Muscle of back (tissue), 11 donors: ENCODE measurements around the gene ADAD2. TPM values are rescaled to one million over a fixed set of nuclear protein-coding genes. Genes with fewer than 3 reads are reported as not detected.
"Not testable (repeated sequence)": the region's sequence is repeated elsewhere in the genome, so short reads cannot be mapped to it uniquely, and the experiment has no call there.

Source experiments
- DNase-seq, 3 donors: peaks; one replicate each; pipeline versions ENCODE4 v3.0.0 to v3.0.0-alpha.2; 2013
- polyA plus RNA-seq, 10 donors: library from polyadenylated mRNA; unstranded; fragments of 120-200 nt; gene quantifications; one replicate each; pipeline ENCODE4 v1.2.1, GENCODE V29; 2013; ENCODE audit not compliant: insufficient read length in 10 of 10

Gene ADAD2
- polyA plus RNA-seq, 10 donors = 0.43 to 1.1 (median 0.87) TPM

DNA sequence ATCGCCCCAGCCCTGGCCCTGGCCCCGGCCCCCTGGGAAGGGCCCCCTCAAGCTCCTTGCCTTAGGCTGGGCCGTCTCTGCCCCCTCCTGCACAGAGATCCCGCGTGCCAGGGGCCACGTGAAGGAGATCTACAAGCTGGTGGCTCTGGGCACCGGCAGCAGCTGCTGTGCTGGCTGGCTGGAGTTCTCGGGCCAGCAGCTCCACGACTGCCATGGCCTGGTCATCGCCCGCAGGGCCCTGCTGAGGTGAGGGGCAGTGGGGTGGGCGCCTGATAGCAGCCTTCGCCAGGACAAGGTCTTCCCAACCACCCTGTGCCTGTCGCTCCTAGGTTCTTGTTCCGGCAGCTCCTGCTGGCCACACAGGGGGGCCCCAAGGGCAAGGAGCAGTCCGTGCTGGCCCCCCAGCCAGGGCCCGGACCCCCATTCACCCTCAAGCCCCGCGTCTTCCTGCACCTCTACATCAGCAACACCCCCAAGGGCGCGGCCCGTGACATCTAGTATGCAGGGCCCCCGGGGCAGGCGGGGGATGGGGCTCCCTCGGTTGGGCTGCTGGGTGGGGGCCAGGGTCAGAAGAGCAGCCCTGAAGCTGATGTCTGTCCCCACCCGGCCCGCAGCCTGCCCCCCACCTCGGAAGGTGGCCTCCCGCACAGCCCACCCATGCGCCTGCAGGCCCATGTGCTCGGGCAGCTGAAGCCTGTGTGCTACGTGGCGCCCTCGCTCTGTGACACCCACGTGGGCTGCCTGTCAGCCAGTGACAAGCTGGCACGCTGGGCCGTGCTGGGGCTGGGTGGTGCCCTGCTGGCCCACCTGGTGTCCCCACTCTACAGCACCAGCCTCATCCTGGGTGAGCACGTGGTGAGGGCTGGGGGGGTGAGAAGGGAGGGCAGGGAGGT, 4.5 kb downstream of the ADAD2 start:
- no peak for DNase-seq

DNA sequence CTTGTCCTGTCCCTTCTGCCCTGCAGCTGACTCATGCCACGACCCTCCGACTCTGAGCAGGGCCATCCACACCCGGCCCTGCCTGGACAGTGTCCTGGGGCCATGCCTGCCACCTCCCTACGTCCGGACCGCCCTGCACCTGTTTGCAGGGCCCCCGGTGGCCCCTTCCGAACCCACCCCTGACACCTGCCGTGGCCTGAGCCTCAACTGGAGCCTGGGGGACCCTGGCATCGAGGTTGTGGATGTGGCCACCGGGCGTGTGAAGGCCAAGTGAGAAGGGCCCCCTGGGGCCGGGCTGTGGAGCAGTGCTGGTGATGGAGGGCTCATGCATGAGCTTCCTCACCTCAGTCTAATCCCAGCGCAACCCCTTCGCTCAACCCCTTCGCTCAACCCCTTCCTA, 5.1 kb downstream of the ADAD2 start:
- no peak for DNase-seq

DNA sequence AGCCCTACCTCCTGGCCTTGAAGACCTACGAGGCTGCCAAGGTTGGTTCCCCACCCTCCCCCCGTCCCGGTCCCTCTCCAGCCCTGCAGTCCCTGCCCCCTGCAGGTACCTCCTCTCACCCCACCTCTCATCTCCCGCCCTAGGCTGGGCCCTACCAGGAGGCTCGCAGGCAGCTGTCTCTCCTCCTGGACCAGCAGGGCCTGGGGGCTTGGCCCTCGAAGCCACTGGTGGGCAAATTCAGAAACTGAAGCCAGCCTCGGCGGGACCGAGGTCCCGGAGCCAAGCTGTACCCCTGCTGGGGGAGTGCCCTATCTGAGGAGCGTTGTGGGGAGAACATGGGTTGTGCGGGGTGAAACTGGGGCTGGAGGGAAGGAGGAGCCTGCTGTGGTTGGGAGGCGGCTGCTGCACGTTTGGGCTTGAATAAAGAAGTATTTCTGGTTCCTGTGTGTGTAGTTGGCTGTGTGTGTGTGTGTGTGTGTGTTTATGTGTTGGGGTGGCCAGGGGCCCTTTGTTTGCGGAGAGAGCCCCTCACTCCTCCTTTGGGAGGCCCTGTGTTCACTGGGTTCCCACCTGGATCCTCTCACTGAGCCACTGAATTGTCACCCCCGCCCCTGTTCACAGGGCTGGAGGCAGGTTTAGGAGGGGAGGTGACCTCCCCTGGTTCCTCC, 5.9 kb downstream of the ADAD2 start:
- no peak for DNase-seq

DNA sequence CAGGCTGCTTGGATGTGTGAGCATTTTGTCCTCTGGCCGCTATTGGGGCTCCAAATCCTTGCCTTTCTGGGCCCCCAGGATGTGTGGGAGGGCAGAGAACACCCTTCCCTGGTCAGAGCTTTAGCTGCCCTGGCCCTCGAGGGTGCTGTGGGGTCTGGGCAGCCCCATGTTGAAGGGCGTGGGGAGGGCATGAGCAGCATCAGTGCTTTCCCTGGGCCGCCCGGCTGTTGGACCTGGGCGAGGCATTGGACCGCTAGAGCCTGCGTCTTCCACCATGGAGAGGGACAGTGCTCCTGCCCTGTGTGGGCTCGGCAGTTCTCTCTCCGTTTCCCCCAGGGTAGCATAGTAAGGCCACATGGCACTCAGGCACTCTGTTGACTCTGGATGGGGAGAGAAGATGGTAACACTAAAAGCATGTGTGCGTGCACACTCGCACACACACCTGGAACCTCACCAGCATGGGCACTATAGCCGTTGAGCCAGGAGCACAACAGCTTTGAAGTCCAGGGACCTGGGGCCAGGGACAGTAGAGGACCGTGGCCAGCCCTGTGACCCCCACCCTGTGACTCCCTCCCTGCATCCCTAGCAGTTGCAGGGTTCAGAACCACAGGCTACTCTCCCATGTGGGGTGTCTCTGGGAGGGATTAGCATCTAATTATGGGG, 6.6 kb downstream of the ADAD2 start:
- DNase-seq = no peak

DNA sequence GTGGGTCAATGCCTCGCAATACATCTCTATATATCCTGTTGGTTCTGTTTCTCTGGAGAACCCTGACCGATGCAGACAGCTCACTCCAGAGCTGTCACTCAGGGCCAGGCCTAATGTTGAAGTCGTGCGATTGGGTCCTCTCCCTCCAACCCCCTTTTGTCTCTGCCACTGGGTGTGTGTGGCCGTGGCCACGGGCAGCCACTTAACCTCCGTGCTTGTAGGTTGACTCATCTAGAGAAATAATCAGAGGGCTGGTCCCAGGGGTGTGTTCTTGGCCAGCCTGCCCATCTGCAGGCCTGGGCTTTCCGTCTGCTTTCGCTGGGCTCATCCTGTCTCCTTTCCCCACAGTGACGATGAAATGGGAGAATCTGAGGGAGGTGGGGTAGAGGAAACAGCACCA, 7.4 kb downstream of the ADAD2 start:
- peak in 1 of 3 donors; percentile 51 for DNase-seq

DNA sequence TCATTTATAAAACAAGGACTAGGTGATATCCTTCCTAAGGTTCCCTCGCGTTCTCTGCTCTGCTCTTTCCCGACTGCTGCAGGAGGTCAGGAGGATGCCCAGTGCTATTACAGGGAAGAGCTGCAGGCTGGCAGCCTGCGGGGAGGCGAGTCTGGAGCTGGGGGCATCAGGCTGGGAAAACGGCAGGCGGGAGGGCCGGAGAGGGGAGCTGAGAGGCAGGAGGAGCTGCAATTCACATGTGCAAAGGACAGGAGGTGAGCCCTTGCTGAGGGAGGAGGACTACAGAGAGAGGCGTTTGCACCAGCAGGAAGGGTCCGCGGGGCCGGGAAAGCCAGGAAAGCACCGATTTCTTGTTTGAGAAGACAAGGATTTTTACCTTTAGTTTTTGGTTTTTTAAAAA, 8.1 kb downstream of the ADAD2 start:
- no peak for DNase-seq

DNA sequence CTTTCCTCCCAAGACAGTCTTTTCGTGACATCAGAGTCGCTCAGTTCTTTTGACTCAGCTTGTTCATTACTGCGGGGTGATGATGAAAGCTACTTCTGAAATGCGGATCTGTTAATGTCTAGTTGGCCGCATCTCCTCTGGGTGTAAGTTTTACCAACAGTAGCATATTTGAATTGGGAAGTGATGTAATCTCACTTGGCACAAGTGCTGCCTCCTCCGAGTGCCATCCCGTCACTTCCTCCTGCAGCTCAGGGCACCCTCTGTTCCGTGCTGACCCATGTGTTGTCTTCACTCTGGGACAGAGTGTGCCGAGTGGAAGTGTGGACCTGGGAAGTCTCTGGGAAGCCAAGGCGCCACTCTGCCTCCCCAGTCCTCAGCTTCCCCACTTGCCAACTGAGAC, 8.9 kb downstream of the ADAD2 start:
- DNase-seq = no peak

DNA sequence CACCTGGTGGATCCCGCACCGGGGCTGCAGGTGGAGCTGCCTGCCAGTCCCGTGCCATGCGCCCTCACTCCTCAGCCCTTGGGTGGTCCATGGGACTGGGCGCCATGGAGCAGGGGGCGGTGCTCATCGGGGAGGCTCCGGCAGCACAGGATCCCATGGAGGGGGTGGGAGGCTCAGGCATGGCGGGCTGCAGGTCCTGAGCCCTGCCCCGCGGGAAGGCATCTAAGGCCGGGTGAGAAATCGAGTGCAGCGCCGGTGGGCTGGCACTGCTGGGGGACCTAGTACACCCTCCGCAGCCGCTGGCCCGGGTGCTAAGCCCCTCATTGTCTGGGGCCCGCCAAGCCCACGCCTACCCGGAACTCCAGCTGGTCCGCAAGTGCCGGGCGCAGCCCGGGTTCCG, 13.6 kb downstream of the ADAD2 start:
- DNase-seq = not testable (repeated sequence)

DNA sequence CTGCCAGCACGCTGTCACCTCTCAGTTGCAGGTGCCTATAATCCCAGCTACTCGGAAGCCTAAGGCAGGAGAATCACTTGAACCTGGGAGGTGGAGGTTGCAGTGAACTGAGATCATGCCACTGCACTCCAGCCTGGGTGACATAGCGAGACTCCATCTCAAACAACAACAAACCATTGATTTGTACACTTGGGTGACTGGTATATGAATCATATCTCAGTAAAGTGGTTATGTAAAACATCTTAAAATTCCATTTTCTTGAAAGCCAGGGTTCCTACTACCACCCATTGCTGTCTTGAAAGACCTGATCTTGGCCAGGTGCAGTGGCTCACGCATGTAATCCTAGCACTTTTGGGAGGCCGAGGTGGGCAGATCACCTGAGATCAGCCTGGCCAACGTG, 14.2 kb downstream of the ADAD2 start:
- not testable (repeated sequence) for DNase-seq

DNA sequence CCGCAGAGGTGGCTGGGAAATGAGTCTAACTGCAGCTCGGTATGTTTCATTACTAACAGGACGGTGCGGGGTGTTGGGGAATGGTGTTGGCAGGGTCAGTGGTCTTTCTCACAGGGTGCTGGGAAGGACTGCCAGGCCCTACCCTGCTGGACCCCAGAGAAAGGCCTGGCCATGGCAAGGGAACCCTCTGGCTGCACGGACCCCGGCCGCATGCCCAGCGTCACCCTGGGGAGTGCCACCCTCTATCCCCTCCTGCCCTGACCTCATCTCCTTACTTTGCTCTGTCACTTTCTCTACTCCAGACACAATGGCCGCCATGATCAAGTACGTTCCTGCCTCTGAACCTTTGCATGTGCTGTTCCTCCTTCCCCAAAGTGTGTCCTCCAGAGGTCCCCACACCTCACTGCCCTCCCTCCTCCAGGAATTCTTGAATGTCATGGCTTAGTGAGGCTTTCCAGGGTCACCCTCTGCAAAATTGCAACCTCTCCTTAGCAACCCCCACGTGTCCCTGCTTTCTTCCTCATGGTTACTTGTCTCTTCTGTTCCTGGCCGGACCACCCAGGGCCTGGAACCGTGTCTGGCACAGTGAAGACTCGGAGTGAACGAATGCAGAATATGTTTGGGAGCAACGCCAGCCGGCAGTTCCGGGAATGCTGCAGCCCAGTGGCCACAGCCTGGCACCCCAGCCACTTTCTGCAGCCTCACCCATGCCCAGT, 15.2 kb downstream of the ADAD2 start:
- no peak for DNase-seq

DNA sequence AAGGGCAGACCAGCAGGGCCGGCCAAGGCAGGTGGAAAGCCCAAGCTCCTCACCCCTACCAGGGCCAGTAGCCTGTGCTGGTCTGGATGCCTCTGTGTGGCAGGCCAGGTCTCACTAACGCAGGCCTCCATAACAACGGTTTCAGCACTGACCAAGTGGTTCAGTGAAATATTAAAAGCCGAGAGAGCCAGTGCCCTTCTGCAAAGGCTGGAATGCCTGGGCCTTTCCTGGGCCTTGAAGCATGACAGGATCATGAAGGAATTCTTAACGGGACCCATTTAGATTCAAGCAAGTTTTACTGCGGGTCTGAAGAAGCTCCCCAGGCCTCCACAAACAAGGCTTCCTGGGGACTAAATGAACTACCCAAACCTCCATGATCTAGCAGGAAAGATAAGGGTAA, 16.3 kb downstream of the ADAD2 start:
- DNase-seq = no peak

DNA sequence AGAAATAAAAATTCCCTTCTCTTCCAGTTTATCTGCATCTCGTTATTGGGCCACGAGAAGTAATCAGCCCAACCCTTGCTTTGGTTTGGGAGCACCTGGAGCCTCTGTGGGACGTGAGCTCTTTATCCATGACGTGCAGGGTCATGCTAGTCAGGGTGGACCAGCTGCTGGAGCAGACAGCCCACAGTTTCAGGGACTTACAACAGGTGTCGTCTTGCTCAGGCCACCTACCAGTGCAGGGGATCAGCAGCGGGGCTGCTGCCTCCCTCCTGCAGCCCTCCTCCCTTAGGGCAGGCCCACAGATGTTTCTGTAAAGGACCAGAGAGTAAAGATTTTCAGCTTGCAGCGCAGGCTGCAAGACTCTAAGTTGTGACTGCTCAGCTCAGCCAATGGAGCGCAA, 16.9 kb downstream of the ADAD2 start:
- no peak for DNase-seq

DNA sequence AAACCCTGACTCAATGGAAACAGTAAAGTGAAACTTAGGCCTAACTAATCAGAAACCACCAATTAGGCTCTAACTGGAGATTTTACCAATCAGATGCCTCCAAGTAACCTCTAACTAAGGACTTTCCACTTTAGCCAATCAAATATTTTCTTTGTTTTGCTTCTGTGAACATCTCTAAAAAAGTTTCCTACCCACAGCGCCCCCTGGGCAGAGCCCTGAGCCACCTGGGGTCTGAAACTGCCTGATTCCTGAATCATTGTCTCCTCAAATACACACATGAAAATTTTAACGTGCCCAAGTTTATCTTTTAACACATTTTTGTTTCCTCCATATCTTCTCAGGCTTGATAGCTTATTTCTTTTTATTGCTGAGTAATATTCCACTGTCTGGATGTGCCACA, 19.0 kb downstream of the ADAD2 start:
- no peak for DNase-seq

DNA sequence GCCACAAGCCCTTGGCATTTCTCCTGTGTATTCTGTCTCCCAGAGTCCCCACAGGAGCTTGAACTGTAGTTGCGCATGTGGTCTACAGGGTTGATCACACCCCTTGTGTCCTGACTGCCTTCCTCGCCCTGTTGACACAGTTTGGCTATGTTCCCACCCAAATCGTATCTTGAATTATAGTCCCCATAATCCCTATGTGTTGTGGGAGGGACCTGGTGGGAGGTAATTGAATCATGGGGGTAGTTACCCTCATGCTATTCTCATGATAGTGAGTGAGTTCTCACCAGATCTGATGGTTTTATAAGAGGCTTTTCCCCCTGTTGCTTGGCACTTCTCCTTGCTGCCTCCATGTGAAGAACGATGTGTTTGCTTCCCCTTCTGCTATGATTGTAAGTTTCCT, 21.2 kb downstream of the ADAD2 start:
- DNase-seq = no peak

DNA sequence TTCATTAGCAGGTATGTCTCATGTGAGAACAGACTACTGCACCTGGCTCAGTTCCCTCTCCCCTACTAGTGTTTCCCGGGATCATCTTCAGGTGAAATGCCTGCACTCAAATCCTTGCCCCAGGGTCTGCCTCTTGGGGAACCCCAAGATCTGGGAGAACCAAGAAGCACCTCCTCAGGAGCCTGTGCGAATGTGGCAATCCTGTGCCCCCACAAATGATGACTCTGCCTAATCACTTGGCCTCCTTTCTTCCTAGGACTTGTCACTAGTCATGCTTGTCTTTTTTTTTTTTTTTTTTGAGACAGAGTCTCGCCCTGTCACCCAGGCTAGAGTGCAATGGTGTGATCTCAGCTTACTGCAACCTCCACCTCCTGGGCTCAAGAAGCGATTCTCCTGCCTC, 21.7 kb downstream of the ADAD2 start:
- no peak for DNase-seq

DNA sequence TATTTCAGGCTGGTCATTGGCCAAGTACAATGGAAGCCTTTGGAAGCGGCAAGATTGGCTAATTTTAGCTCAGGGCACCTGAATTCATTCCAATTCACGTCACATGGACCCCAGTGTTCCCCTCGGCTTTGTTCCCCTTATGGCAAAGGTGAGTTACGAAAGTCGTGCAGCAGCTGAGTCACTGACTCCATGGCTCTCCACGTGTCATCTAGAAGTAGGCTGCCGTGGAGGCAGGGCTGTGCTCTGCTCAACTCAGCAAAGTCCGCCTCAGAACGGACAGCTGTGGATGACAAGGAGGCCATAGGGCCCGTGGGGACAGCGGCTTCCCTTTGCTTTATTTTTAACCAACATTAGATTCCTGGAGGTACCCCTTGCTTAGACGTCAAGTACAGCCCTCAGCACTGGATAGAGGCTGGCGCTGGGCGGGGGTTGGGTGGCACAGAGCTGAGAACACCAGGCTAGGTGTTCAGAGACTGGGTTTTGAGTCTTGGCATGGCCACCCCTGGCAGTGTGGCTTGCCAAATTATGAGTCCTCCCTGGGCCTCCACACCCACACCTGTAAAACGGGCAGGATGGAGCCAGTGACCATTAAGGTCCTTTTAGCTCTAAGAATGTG, 23.6 kb downstream of the ADAD2 start:
- DNase-seq = no peak

DNA sequence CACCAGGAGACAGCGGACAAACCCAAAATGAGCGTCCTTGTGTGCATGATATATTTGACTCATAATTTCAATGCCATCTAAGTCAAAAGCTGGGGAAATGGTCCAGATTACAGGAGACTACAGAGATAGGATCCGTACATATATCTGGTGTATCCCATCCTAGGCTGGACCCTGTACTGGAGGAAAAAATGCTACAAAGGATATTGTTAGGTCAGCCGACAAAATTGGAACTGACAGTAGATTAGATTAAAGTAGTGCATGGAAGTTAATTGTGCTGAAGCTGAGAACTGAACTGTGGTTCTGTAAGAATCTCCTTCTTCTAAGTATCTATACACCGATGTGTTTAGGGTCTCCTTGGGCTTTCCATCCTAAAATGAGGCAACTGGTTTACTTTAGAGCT, 24.6 kb downstream of the ADAD2 start:
- DNase-seq = no peak

DNA sequence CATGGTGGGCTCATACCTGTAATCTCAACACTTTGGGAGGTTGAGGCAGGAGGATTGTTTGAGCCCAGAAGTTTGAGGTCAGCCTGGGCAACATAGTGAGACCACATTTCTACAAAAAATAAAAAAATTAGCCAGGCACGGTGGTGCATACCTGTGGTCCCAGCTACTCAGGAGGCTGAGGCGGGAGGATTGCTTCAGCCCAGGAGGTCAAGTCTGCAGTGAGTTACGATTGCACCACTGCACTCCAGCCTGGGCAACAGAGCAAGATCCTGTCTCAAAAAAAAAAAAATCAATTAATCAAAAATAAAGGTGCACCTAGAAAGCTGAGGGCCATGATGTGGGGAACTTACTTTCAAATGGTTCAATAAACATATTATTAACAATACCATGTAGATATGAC, 25.2 kb downstream of the ADAD2 start:
- DNase-seq = not testable (repeated sequence)

DNA sequence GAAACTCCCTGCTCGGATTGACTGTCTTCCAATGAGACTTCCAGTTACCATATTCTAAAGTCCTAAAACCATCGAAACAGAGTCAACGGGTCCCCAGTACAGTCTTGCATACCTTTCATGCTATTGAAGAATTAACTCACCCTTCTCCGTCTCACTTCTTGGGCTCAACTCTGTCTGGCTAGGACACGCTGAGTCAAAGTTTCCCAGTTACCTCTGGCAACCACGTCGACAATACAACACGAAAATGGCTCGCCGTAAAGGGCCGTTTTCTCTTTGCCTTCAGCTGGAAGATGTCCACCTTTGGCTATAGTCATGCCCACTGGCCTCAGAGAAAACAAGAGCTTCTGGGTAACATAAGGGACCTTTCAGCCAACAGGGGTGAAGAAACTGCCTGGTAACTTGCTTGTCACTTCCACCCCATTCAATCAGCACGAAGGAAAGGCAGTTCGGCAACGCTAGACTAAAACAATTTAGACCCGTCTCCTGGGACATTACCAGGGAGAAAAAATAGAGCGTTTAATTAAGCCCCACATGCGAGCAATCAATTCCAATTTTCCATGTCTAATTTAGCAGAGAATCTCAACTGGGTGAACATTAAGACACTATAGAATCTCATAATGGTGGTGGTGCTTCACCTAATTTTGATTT, 27.3 kb downstream of the ADAD2 start:
- DNase-seq = no peak

DNA sequence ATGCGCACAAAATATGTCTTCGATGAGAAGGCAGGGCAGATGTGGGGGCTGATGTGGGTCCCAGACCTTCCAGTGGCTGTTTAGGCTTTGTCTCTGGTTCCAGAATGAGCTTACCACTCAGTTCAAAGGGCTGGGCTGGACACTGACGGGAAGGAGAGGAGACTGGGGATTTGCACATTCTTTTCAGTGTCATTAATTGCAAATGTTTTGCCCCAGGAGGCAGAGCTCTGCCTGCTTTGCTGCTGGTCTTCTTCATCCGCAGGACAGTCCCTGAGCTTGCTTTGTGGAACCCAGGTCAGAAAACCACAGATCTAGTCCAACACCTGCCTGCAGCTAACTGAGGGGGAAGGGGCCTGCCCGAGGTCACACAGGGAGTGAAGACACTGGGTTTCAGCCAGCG, 28.0 kb downstream of the ADAD2 start:
- DNase-seq = no peak

DNA sequence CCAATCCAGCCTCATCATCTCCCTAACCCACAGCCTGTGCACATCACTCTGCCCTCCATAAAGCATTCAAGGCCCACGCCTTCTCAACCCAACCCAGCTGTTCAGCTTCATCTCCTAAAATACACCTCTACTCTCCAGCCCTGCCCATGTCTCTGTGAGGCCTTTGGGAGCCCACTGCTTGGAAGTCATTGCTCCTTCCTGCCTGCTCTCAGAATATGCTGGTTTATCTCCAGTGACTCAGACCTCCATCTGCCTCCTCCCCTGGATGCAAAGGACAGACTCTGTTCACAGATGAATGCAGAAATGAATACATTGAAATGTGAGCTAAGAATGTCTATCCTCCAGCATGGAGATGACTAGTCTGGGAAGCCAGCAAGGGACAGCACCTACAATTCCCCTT, 29.9 kb downstream of the ADAD2 start:
- no peak for DNase-seq
